ENCODE data around the gene DIP2A.

The DIP2A gene

GRCh38 chr21:46434322-46434958 is 24.3 kb upstream of the DIP2A start:
- H3K9me3 ChIP-seq (ENCODE audit: control insufficient read depth, insufficient read depth, low read length) = no peaks in the 10 kb centered on the region
- peaks cover 33% of the 10 kb centered on the region for H3K36me3 ChIP-seq (ENCODE audit: control insufficient read depth, insufficient read depth, low read length)
- DNase-seq (ENCODE audit: low read depth, low spot score) = no peak
- H3K27ac ChIP-seq (ENCODE audit: low read length) = no peak overlapping the region
- H3K27me3 ChIP-seq (ENCODE audit: control insufficient read depth, insufficient read depth, low read length) = no peaks in the 10 kb centered on the region
- H3K4me1 ChIP-seq (ENCODE audit: control insufficient read depth, insufficient read depth, low read length) = no peaks in the 10 kb centered on the region
- no peak overlapping the region for H3K4me3 ChIP-seq (ENCODE audit: low read length)
- no CpG with 5 or more reads among the region's 23 CpGs for WGBS (ENCODE audit: insufficient coverage, insufficient read length)

GRCh38 chr21:46435786-46436227 is 22.9 kb upstream of the DIP2A start:
- no peaks in the 10 kb centered on the region for H3K27me3 ChIP-seq (ENCODE audit: control insufficient read depth, insufficient read depth, low read length)
- H3K4me3 ChIP-seq (ENCODE audit: low read length) = no peak overlapping the region
- no peaks in the 10 kb centered on the region for H3K4me1 ChIP-seq (ENCODE audit: control insufficient read depth, insufficient read depth, low read length)
- no peak overlapping the region for H3K27ac ChIP-seq (ENCODE audit: low read length)
- DNase-seq (ENCODE audit: low read depth, low spot score) = no peak
- no CpG with 5 or more reads among the region's 29 CpGs for WGBS (ENCODE audit: insufficient coverage, insufficient read length)
- peaks cover 24% of the 10 kb centered on the region for H3K36me3 ChIP-seq (ENCODE audit: control insufficient read depth, insufficient read depth, low read length)
- H3K9me3 ChIP-seq (ENCODE audit: control insufficient read depth, insufficient read depth, low read length) = no peaks in the 10 kb centered on the region

GRCh38 chr21:46436621-46437020 is 22.1 kb upstream of the DIP2A start:
- H3K4me3 ChIP-seq (ENCODE audit: low read length) = no peak overlapping the region
- DNase-seq (ENCODE audit: low read depth, low spot score) = no peak
- no peak overlapping the region for H3K27ac ChIP-seq (ENCODE audit: low read length)
- no peaks in the 10 kb centered on the region for H3K4me1 ChIP-seq (ENCODE audit: control insufficient read depth, insufficient read depth, low read length)
- WGBS (ENCODE audit: insufficient coverage, insufficient read length) = no CpG with 5 or more reads among the region's 15 CpGs
- H3K27me3 ChIP-seq (ENCODE audit: control insufficient read depth, insufficient read depth, low read length) = no peaks in the 10 kb centered on the region
- H3K36me3 ChIP-seq (ENCODE audit: control insufficient read depth, insufficient read depth, low read length) = peaks cover 24% of the 10 kb centered on the region
- no peaks in the 10 kb centered on the region for H3K9me3 ChIP-seq (ENCODE audit: control insufficient read depth, insufficient read depth, low read length)

GRCh38 chr21:46437096-46437498 is 21.6 kb upstream of the DIP2A start:
- no CpG with 5 or more reads among the region's 13 CpGs for WGBS (ENCODE audit: insufficient coverage, insufficient read length)
- Histone ChIP-seq H3K27me3 (ENCODE audit: control insufficient read depth, insufficient read depth, low read length) (no peaks in the 10 kb centered on the region), H3K27ac (ENCODE audit: low read length) (no peak overlapping the region), H3K4me3 (ENCODE audit: low read length) (no peak overlapping the region), H3K4me1 (ENCODE audit: control insufficient read depth, insufficient read depth, low read length) (no peaks in the 10 kb centered on the region), H3K36me3 (ENCODE audit: control insufficient read depth, insufficient read depth, low read length) (peaks cover 23% of the 10 kb centered on the region), H3K9me3 (ENCODE audit: control insufficient read depth, insufficient read depth, low read length) (no peaks in the 10 kb centered on the region)
- no peak for DNase-seq (ENCODE audit: low read depth, low spot score)

- no peak for DNase-seq (ENCODE audit: low read depth, low spot score)
- H3K4me1 ChIP-seq (ENCODE audit: control insufficient read depth, insufficient read depth, low read length) = no peaks in the 10 kb centered on the region
- H3K9me3 ChIP-seq (ENCODE audit: control insufficient read depth, insufficient read depth, low read length) = no peaks in the 10 kb centered on the region
- no peak overlapping the region for H3K4me3 ChIP-seq (ENCODE audit: low read length)
- no CpG with 5 or more reads among the region's 13 CpGs for WGBS (ENCODE audit: insufficient coverage, insufficient read length)
- no peak overlapping the region for H3K27ac ChIP-seq (ENCODE audit: low read length)
- H3K27me3 ChIP-seq (ENCODE audit: control insufficient read depth, insufficient read depth, low read length) = no peaks in the 10 kb centered on the region
- H3K36me3 ChIP-seq (ENCODE audit: control insufficient read depth, insufficient read depth, low read length) = peaks cover 23% of the 10 kb centered on the region
Observed at GRCh38 chr21:46437511-46437910, 21.2 kb upstream of the DIP2A start.

GRCh38 chr21:46438241-46438640 is 20.4 kb upstream of the DIP2A start:
- DNase-seq (ENCODE audit: low read depth, low spot score) = no peak
- no peaks in the 10 kb centered on the region for H3K4me1 ChIP-seq (ENCODE audit: control insufficient read depth, insufficient read depth, low read length)
- H3K36me3 ChIP-seq (ENCODE audit: control insufficient read depth, insufficient read depth, low read length) = peaks cover 27% of the 10 kb centered on the region
- H3K9me3 ChIP-seq (ENCODE audit: control insufficient read depth, insufficient read depth, low read length) = no peaks in the 10 kb centered on the region
- H3K4me3 ChIP-seq (ENCODE audit: low read length) = no peak overlapping the region
- no peak overlapping the region for H3K27ac ChIP-seq (ENCODE audit: low read length)
- no CpG with 5 or more reads among the region's 11 CpGs for WGBS (ENCODE audit: insufficient coverage, insufficient read length)
- no peaks in the 10 kb centered on the region for H3K27me3 ChIP-seq (ENCODE audit: control insufficient read depth, insufficient read depth, low read length)

- H3K9me3 ChIP-seq (ENCODE audit: control insufficient read depth, insufficient read depth, low read length) = no peaks in the 10 kb centered on the region
- H3K36me3 ChIP-seq (ENCODE audit: control insufficient read depth, insufficient read depth, low read length) = peaks cover 22% of the 10 kb centered on the region
- no CpG with 5 or more reads among the region's 18 CpGs for WGBS (ENCODE audit: insufficient coverage, insufficient read length)
- no peak overlapping the region for H3K4me3 ChIP-seq (ENCODE audit: low read length)
- no peak for DNase-seq (ENCODE audit: low read depth, low spot score)
- no peaks in the 10 kb centered on the region for H3K4me1 ChIP-seq (ENCODE audit: control insufficient read depth, insufficient read depth, low read length)
- H3K27me3 ChIP-seq (ENCODE audit: control insufficient read depth, insufficient read depth, low read length) = no peaks in the 10 kb centered on the region
- no peak overlapping the region for H3K27ac ChIP-seq (ENCODE audit: low read length)
Observed at GRCh38 chr21:46439906-46440305, 18.8 kb upstream of the DIP2A start.

- H3K4me3 ChIP-seq (ENCODE audit: low read length) = no peak overlapping the region
- DNase-seq (ENCODE audit: low read depth, low spot score) = no peak
- H3K9me3 ChIP-seq (ENCODE audit: control insufficient read depth, insufficient read depth, low read length) = no peaks in the 10 kb centered on the region
- no peaks in the 10 kb centered on the region for H3K4me1 ChIP-seq (ENCODE audit: control insufficient read depth, insufficient read depth, low read length)
- H3K36me3 ChIP-seq (ENCODE audit: control insufficient read depth, insufficient read depth, low read length) = peaks cover 25% of the 10 kb centered on the region
- no peak overlapping the region for H3K27ac ChIP-seq (ENCODE audit: low read length)
- no peaks in the 10 kb centered on the region for H3K27me3 ChIP-seq (ENCODE audit: control insufficient read depth, insufficient read depth, low read length)
- WGBS (ENCODE audit: insufficient coverage, insufficient read length) = no CpG with 5 or more reads among the region's 14 CpGs
Observed at GRCh38 chr21:46441331-46441730, 17.4 kb upstream of the DIP2A start.

GRCh38 chr21:46441961-46442498 is 16.7 kb upstream of the DIP2A start:
- H3K27ac ChIP-seq (ENCODE audit: low read length) = no peak overlapping the region
- H3K9me3 ChIP-seq (ENCODE audit: control insufficient read depth, insufficient read depth, low read length) = no peaks in the 10 kb centered on the region
- no CpG with 5 or more reads among the region's 23 CpGs for WGBS (ENCODE audit: insufficient coverage, insufficient read length)
- H3K36me3 ChIP-seq (ENCODE audit: control insufficient read depth, insufficient read depth, low read length) = peaks cover 23% of the 10 kb centered on the region
- H3K4me1 ChIP-seq (ENCODE audit: control insufficient read depth, insufficient read depth, low read length) = no peaks in the 10 kb centered on the region
- DNase-seq (ENCODE audit: low read depth, low spot score) = no peak
- no peaks in the 10 kb centered on the region for H3K27me3 ChIP-seq (ENCODE audit: control insufficient read depth, insufficient read depth, low read length)
- no peak overlapping the region for H3K4me3 ChIP-seq (ENCODE audit: low read length)

- no peak overlapping the region for H3K4me3 ChIP-seq (ENCODE audit: low read length)
- peaks cover 16% of the 10 kb centered on the region; the same call in 1 of the 2 replicates for H3K36me3 ChIP-seq (ENCODE audit: control insufficient read depth, insufficient read depth, low read length)
- no peak overlapping the region for H3K27ac ChIP-seq (ENCODE audit: low read length)
- H3K9me3 ChIP-seq (ENCODE audit: control insufficient read depth, insufficient read depth, low read length) = no peaks in the 10 kb centered on the region
- H3K4me1 ChIP-seq (ENCODE audit: control insufficient read depth, insufficient read depth, low read length) = no peaks in the 10 kb centered on the region
- WGBS (ENCODE audit: insufficient coverage, insufficient read length) = no CpG with 5 or more reads among the region's 15 CpGs
- no peaks in the 10 kb centered on the region; the same call in 1 of the 2 replicates for H3K27me3 ChIP-seq (ENCODE audit: control insufficient read depth, insufficient read depth, low read length)
- no peak for DNase-seq (ENCODE audit: low read depth, low spot score)
Observed at GRCh38 chr21:46442938-46443337, 15.8 kb upstream of the DIP2A start.

- no peaks in the 10 kb centered on the region; the same call in 1 of the 2 replicates for H3K27me3 ChIP-seq (ENCODE audit: control insufficient read depth, insufficient read depth, low read length)
- H3K36me3 ChIP-seq (ENCODE audit: control insufficient read depth, insufficient read depth, low read length) = peaks cover 16% of the 10 kb centered on the region; the same call in 1 of the 2 replicates
- H3K27ac ChIP-seq (ENCODE audit: low read length) = no peak overlapping the region
- no peaks in the 10 kb centered on the region for H3K9me3 ChIP-seq (ENCODE audit: control insufficient read depth, insufficient read depth, low read length)
- DNase-seq (ENCODE audit: low read depth, low spot score) = no peak
- H3K4me1 ChIP-seq (ENCODE audit: control insufficient read depth, insufficient read depth, low read length) = no peaks in the 10 kb centered on the region
- H3K4me3 ChIP-seq (ENCODE audit: low read length) = no peak overlapping the region
- no CpG with 5 or more reads among the region's 8 CpGs for WGBS (ENCODE audit: insufficient coverage, insufficient read length)
Observed at GRCh38 chr21:46443910-46444309, 14.8 kb upstream of the DIP2A start.

Measured in iPS DF 6.9 (cell line).